A549 treated with CpdA at 1 μM for 4 hours (cell line): ENCODE measurements around the gene ZNF610. TPM values are rescaled to one million over a fixed set of nuclear protein-coding genes. Genes with fewer than 3 reads are reported as not detected.

Source experiments
- total RNA-seq: library from RNA; stranded (reverse); fragments of 200-300 nt; extraction: Qiagen RNA extraction; gene quantifications from 5 replicates; pipeline ENCODE4 v1.2.3, GENCODE V29; 2022; ENCODE audit warnings: low read depth

ZNF610 gene
- not detected in 5 replicates for total RNA-seq

DNA sequence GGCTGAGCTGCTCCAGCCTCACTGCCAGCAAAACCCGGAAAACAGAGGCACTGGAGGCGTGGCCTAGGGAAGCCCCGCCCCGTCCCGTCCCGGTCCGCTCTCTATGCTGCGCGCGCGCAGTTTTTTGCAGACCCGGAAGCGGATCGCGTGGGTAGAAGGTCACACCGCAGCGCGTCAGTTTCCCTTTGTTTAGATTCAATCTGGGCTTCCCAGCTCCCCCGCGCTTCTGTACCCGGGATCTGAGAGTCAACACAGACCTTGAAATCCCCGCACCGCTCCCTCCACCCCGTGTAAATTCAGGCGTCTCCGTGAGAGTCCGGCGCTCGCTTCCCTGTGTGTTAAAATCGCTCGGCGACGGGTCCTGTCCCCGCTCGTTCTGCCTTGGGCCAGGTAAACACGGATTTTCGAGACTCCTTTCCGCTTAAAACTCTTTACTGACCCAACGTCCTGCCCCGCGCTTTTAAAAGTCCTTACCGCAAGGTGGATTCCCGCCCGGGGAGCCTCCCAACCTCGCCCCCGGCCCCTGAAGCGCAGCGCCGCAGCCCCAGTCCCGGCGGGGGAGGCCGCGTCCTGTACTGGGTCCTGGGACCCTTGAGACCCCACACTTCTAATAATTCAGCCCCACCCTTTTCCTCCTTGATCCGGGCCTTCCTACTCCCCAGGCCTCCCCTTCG is at the start of gene ZNF610:
TSS of gene ZNF610 (plus strand) at position 127 of the 674 bp plus-strand sequence. CDS start 12,930 bp downstream, outside the sequence.

DNA sequence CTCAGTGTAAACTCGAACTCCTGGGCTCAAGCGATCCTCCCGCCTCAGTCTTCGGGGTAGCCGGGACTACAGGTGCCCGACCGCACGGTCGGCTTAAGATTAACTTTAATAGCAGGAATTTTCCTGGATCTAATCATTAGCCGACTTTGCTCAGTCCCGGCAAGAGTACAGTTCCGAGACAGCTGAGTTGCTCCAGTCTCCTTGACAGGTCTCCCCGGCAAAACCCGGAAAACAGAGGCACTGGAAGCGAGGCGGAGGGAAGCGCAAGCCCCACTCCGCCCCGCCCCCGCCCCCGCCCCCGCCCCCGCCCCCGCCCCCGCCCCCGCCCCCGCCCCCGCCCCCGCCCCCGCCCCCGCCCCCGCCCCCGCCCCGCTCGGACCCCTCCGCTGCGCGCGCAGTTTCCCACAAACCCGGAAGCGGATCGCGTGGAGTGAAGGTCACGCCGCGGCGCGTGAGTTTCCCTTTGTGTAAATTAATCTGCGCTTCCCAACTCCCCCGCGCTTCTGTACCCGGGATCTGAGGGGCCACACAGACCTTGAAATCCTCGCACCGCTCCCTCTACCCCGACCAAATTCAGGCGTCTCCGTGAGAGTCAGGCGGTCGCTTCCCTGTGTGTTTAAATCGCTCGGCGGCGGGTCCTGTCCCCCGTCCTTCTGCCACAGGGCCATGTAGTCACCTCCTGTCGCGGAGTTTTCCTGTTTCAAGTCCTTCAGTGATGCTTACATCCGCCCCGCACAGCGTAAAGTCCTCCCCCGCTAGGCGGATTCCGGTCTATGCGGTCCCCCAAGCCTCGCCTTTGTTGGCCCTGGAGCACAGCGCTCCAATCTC is 39.1 kb upstream of the ZNF610 start, which contains the start of gene ZNF480:
TSS of gene ZNF480 (plus strand) at position 397 of the 828 bp plus-strand sequence. CDS start 3,244 bp downstream, outside the sequence.

DNA sequence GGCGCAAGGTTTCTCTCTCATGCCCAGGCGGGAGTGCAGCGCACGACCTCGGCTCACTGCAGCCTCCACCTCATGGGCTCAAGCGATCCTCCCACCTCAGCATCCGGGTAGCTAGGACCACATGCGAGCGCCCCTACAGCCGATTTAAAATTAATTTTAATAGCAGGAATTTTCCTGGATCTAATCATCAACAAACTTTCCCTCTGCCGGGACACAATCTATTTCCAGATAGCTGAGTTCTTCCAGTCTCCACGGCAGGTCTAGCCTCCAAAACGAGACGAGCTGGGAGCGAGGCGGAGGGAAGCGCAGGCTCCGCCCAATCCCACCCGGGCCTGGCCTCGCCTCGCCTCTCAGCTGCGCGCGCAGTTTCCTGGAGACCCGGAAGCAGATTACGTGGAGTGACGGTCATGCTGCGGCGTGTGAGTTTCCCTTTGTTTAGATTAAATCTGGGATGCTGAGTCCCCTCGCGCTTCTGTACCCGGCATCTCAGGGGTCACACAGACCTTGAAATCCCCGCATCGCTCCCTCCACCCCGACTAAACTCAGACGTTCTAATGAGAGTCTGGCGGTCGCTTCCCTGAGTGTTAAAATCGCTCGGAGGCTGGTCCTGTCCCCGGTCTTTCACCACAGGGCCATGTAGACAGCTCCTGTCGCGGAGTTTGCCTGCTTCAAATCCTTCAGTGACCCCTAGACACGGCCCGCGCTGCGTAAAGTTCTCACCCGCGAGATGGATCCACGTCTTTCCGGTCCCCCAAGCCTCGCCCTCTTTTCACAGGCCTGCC is 33.7 kb downstream of the ZNF610 start, which contains the start of gene ZNF880:
TSS of gene ZNF880 (plus strand) at position 365 of the 782 bp plus-strand sequence. CDS start at position 408, 43 bp downstream.

DNA sequence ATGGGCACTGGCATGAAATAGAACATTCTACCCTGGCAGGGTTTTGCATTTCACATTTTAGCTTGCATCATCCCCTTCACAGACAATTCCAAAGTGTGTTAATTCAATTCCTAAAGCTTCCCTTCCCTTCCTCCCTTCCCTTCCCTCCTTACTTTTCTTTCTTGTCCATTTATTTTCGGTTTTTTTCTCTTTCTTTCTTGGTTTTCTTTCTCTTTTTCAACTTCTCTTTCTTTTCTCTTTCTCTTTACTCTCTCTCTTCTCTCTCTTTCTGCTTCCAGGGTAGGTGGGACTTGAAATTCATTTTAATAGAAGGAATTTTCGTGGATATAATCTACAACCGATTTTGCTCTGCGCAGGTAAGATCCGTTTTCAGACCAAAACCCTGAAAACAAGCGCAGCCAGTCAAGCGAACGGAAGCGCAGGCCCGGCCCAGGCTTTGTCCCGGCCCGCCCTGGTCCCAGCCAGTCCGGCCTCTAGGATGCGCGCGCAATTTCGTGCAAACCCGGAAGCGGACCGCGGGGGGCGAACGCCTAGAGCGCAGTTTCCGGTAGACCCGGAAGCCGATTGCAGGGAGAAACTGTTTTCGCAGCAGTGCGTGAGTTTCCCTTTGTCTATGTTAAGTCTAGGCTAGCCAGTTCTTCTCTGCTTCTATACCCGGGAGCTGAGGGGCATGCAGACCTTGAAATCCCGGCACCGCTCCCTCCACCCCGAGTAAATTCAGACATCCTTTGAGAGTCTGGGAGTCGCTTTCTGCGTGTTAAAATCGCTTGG is 61.5 kb downstream of the ZNF610 start, which contains the start of gene ZNF528:
TSS of gene ZNF528 (plus strand) at position 540 of the 771 bp plus-strand sequence. CDS start 4,165 bp downstream, outside the sequence.

Other genes with a start within 250 kb of the ZNF610 start
- gene ZNF841, start 240.5 kb upstream of the ZNF610 start, total RNA-seq = 2.0 to 2.5 TPM (median 2.4 TPM) in 5 replicates
- gene ZNF616, start 196.3 kb upstream of the ZNF610 start, total RNA-seq = 0.48 to 1.0 TPM (median 0.86 TPM) in 5 replicates
- gene ZNF836, start 164.6 kb upstream of the ZNF610 start, total RNA-seq = 0.73 to 1.0 TPM (median 0.92 TPM) in 5 replicates
- 169 to 313 TPM (median 298 TPM) in 5 replicates for gene PPP2R1A, start 146.2 kb upstream of the ZNF610 start, total RNA-seq
- gene ZNF766, start 66.7 kb upstream of the ZNF610 start, total RNA-seq = 6.5 to 11.9 TPM (median 8.5 TPM) in 5 replicates
- 7.5 to 20.9 TPM (median 18.0 TPM) in 5 replicates for gene ZNF480, start 39.1 kb upstream of the ZNF610 start, total RNA-seq
- 0.89 to 1.4 TPM (median 1.1 TPM) in 5 replicates for gene ZNF880, start 33.7 kb downstream of the ZNF610 start, total RNA-seq
- gene ZNF528, start 61.6 kb downstream of the ZNF610 start, total RNA-seq = 0.15 to 0.50 TPM (median 0.31 TPM) in 5 replicates
- gene ZNF534, start 92.9 kb downstream of the ZNF610 start, total RNA-seq = not detected in 5 replicates
- gene ZNF578, start 117.3 kb downstream of the ZNF610 start, total RNA-seq = not detected in 5 replicates
- 0.03 to 0.65 TPM (median 0.17 TPM) in 4 of 5 replicates, not detected in the other for gene ZNF808, start 191.4 kb downstream of the ZNF610 start, total RNA-seq
- gene ZNF701, start 234.0 kb downstream of the ZNF610 start, total RNA-seq = 0.04 to 0.17 TPM (median 0.14 TPM) in 4 of 5 replicates, not detected in the other